ENCODE results near the gene ZSCAN10. TPM values are rescaled to one million over a fixed set of nuclear protein-coding genes. Genes with fewer than 3 reads are reported as not detected.
A peak's percentile ranks its signal among the peaks of the same experiment; 100 is the strongest.

ZSCAN10 gene
- total and polyA plus RNA-seq, 2 of the 13 experiments (the other 11 are each of a cell fraction or from before 2014, with no cell fraction given), result not detected

GRCh38 chr16:3059041-3059722 is 39.9 kb downstream of the ZSCAN10 start (continued):
- TF ChIP-seq PRDM15 (CRISPR knock-in tag; IDR thresholded peaks at IDR 0.05), result no peak
- peak; percentile 46; the same call in 1 of the 2 replicates for TF ChIP-seq POLR2AphosphoS5 (IDR thresholded peaks at IDR 0.05; ENCODE audit: low read depth, low read length)
- no peak for TF ChIP-seq ZNF10 (CRISPR knock-in tag; IDR thresholded peaks at IDR 0.05; ENCODE audit: borderline replicate concordance, low read depth)
- no peak for TF ChIP-seq ZNF615 (CRISPR knock-in tag; IDR thresholded peaks at IDR 0.05; ENCODE audit: borderline replicate concordance)
- TF ChIP-seq ESRRA (CRISPR knock-in tag; IDR thresholded peaks at IDR 0.05; ENCODE audit: low read depth), result peak; percentile 76
- TF ChIP-seq ZNF143 (CRISPR knock-in tag; IDR thresholded peaks at IDR 0.05), result no peak
- TF ChIP-seq PHB2 (IDR thresholded peaks at IDR 0.05; ENCODE audit: partially characterized antibody), result no peak
- no peak for TF ChIP-seq ARNT (IDR thresholded peaks at IDR 0.05)
- peak; percentile 41; the same call in 1 of the 2 replicates for TF ChIP-seq SIN3A (IDR thresholded peaks at IDR 0.05; ENCODE audit: borderline replicate concordance, low read depth, low read length)
- TF ChIP-seq ATF7 (IDR thresholded peaks at IDR 0.05), result no peak
- TF ChIP-seq ATF7 (CRISPR knock-in tag; IDR thresholded peaks at IDR 0.05), result peak; percentile 79
- TF ChIP-seq ADNP (CRISPR knock-in tag; IDR thresholded peaks at IDR 0.05), result no peak; the same call in 1 of the 2 replicates
- no peak for TF ChIP-seq ZNF275 (CRISPR knock-in tag; IDR thresholded peaks at IDR 0.05; ENCODE audit: borderline replicate concordance)
- TF ChIP-seq FOXC1 (CRISPR knock-in tag; IDR thresholded peaks at IDR 0.05; ENCODE audit: borderline replicate concordance), result peak; percentile 60; the same call in 1 of the 2 replicates
- peak; percentile 30 for TF ChIP-seq SKI (IDR thresholded peaks at IDR 0.05; ENCODE audit: partially characterized antibody)
- 0 out of 2 replicates have a peak, but pooled peaks have one; percentile 27 for TF ChIP-seq ZNF260 (CRISPR knock-in tag; IDR thresholded peaks at IDR 0.05; ENCODE audit: borderline replicate concordance, low read depth)
- no peak for TF ChIP-seq KDM3A (CRISPR knock-in tag; IDR thresholded peaks at IDR 0.05; ENCODE audit: low read depth)
- TF ChIP-seq TFDP1 (CRISPR knock-in tag; IDR thresholded peaks at IDR 0.05; ENCODE audit: borderline replicate concordance), result peak; percentile 24; the same call in 1 of the 2 replicates
- TF ChIP-seq ZNF574 (CRISPR knock-in tag; IDR thresholded peaks at IDR 0.05), result peak; percentile 78
- peak; percentile 72; the same call in 1 of the 2 replicates for TF ChIP-seq HOXA5 (CRISPR knock-in tag; IDR thresholded peaks at IDR 0.05)
- TF ChIP-seq KLF16 (CRISPR knock-in tag; IDR thresholded peaks at IDR 0.05), result peak in 1 of 2 experiments; percentile 74; a peak in 2 of 4 replicates
- no peak for TF ChIP-seq GZF1 (CRISPR knock-in tag; IDR thresholded peaks at IDR 0.05)
